Measurements from ENCODE around the gene TMEM127.

GRCh38 chr2:96247896-96248295 lies 17.9 kb downstream of the TMEM127 start:
- TF ChIP-seq YY1 (IDR thresholded peaks at IDR 0.05; ENCODE audit: insufficient read depth, insufficient read length) (no peak), ZNF274 (IDR thresholded peaks at IDR 0.05; ENCODE audit: low read depth, low read length) (no peak)

All from NT2/D1 (cell line).